Measurements from ENCODE around the gene TBC1D23. TPM values are rescaled to one million over a fixed set of nuclear protein-coding genes. Genes with fewer than 3 reads are reported as not detected.

TBC1D23 gene
- total and polyA plus RNA-seq, 9 of the 15 experiments (the other 6 are each of a cell fraction or from before 2014, with no cell fraction given) = 23.4 to 85.8 (median 43.7) TPM

DNA sequence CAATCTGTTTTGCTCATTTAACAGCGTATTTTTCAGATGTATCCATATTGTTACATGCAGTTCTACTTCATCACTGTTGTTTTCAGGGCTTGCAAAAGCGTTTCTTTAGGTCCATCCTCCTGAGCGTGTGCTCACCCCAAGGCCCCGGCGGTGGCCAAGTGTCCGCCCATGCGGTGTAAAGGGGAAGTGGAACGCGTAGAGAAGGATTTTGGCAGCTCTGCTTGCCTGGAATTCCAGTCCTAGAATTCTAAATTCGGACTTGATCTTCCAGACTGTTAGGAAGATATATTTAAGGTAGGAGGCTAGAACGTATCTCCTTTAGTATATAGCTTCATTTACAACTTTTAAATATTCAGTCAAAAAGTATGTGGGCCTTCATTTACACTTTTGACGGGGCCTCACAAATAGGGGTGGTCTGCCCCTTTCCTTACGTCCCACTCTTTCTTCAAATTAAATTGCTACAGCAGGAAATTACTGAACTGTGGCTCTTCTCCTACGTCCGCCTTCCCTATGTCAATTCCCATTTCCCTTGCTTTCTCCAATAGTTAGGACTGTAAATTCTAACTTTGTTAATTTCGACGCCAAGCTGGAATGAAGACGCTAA is 609 bp upstream of the TBC1D23 start (continued):
- TF ChIP-seq ZBTB34 (CRISPR knock-in tag; IDR thresholded peaks at IDR 0.05) = no peak
- TF ChIP-seq, protein P1, sequence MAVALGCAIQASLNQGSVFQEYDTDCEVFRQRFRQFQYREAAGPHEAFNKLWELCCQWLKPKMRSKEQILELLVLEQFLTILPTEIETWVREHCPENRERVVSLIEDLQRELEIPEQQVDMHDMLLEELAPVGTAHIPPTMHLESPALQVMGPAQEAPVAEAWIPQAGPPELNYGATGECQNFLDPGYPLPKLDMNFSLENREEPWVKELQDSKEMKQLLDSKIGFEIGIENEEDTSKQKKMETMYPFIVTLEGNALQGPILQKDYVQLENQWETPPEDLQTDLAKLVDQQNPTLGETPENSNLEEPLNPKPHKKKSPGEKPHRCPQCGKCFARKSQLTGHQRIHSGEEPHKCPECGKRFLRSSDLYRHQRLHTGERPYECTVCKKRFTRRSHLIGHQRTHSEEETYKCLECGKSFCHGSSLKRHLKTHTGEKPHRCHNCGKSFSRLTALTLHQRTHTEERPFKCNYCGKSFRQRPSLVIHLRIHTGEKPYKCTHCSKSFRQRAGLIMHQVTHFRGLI (CRISPR knock-in tag; IDR thresholded peaks at IDR 0.05) = no peak
- TF ChIP-seq CC2D1A (IDR thresholded peaks at IDR 0.05) = no peak
- TF ChIP-seq ELF1 (tag; IDR thresholded peaks at IDR 0.05) = no peak
- no peak for TF ChIP-seq DMBX1 (CRISPR knock-in tag; IDR thresholded peaks at IDR 0.05; ENCODE audit: borderline replicate concordance)
- no peak for TF ChIP-seq JUND (IDR thresholded peaks at IDR 0.05; ENCODE audit: borderline replicate concordance, low read depth, low read length)
- TF ChIP-seq JUND (tag; IDR thresholded peaks at IDR 0.05; ENCODE audit: borderline replicate concordance, low read depth, low read length) = no peak
- no peak for TF ChIP-seq POLR2AphosphoS2 (IDR thresholded peaks at IDR 0.05; ENCODE audit: low read length)
- TF ChIP-seq ZNF318 (IDR thresholded peaks at IDR 0.05; ENCODE audit: borderline replicate concordance in 1 of 2, low read depth in 1 of 2) = no peak
- no peak for TF ChIP-seq ZNF184 (CRISPR knock-in tag; IDR thresholded peaks at IDR 0.05)
- TF ChIP-seq ATF1 (CRISPR knock-in tag; IDR thresholded peaks at IDR 0.05) = no peak
- TF ChIP-seq ATF1 (tag; IDR thresholded peaks at IDR 0.05) = no peak
- TF ChIP-seq, protein P2, sequence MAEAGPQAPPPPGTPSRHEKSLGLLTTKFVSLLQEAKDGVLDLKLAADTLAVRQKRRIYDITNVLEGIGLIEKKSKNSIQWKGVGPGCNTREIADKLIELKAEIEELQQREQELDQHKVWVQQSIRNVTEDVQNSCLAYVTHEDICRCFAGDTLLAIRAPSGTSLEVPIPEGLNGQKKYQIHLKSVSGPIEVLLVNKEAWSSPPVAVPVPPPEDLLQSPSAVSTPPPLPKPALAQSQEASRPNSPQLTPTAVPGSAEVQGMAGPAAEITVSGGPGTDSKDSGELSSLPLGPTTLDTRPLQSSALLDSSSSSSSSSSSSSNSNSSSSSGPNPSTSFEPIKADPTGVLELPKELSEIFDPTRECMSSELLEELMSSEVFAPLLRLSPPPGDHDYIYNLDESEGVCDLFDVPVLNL (CRISPR knock-in tag; IDR thresholded peaks at IDR 0.05; ENCODE audit: low read depth) = no peak
- TF ChIP-seq, protein P3, sequence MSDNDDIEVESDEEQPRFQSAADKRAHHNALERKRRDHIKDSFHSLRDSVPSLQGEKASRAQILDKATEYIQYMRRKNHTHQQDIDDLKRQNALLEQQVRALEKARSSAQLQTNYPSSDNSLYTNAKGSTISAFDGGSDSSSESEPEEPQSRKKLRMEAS (CRISPR knock-in tag; IDR thresholded peaks at IDR 0.05) = peak; percentile 55; the same call in 1 of the 2 replicates
- TF ChIP-seq XRCC3 (IDR thresholded peaks at IDR 0.05) = no peak
- TF ChIP-seq HDAC6 (IDR thresholded peaks at IDR 0.05; ENCODE audit: low read depth, low read length) = no peak

All from K562 (cell line).